ENCODE data around the gene CYFIP2.

Gene CYFIP2

DNA sequence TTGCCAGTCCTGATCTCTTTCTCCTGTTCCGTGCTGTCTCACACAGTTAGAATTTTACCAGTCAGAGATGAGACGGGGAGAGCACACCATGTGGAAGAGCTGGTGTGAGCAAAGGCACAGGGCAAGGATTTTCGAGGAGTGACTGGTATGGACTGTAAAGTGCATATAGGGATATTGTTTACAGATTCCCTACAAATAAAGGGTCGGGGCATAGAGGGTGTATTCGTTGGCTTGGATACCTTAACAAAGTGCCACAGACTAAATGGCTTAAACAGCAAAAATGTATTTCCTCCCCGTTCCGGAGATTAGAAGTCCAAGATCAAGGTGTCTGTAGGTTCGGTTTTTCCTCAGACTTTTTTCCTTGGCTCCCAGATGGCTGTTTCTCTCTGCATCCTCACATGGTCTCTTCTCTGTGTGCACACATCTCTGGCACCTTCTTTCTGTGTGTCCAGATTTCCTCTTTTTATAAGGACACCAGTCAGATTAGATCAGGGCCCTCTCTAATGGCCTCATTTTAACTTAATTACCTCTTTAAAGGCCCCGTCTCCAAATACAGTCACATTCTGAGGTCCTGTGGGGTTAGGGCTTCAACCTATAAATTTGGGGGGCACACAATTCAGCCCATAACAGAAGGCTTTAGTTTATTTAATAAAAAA is 23.4 kb downstream of the CYFIP2 start:
- peaks cover 94% of the 10 kb centered on the region for H3K36me3 Mint-ChIP-seq (ENCODE audit: low read depth)
- H3K27me3 Mint-ChIP-seq = no peaks in the 10 kb centered on the region
- DNase-seq = no peak
- peak overlapping the region; percentile 77 for H3K27ac Mint-ChIP-seq
- H3K4me3 Mint-ChIP-seq = no peak overlapping the region
- H3K9me3 Mint-ChIP-seq = no peaks in the 10 kb centered on the region
- H3K4me1 Mint-ChIP-seq (ENCODE audit: low read depth) = peaks cover 86% of the 10 kb centered on the region

DNA sequence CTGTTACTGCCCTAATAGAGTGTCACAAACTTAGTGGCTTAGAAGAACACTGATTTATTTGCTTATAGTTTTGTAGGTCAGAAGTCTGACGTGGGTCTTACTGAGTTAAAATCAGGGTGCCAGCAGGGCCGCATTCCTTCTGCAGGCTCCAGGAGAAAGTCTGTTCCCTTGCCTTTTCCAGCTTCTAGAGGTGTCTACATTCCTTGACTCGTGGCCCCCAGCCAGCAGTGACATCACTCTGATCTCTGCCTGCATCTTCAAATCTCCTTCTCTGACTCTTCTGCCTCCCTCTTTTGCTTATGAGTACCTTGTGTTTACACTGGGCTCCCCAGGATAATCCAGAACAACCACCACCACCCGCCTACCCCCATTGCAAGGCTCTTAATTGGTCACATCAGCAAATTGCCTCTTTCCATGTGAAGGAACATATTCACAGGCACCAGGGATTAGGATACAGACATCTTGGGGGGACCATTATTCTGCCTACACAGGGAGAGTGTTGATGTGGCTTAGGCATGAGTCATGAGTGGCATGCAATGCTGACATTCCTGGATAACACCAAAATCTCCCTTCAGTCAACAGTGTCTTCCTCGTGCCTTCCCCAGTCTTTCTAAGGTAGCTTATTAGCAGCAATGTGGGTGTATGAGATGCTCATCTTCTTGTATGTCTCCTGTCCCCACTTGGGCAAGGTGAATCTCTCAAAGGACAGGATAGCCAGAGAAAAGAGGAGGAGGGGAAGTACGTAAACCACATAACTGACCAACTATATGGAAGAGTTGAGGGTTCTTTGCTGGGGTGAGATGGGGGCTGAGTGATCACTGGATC is 24.4 kb downstream of the CYFIP2 start:
- Mint-ChIP-seq H3K9me3 (no peaks in the 10 kb centered on the region), H3K36me3 (ENCODE audit: low read depth) (peaks cover 93% of the 10 kb centered on the region), H3K4me3 (no peak overlapping the region), H3K27me3 (no peaks in the 10 kb centered on the region), H3K27ac (peak overlapping the region; percentile 88), H3K4me1 (ENCODE audit: low read depth) (peaks cover 84% of the 10 kb centered on the region)
- DNase-seq = no peak

DNA sequence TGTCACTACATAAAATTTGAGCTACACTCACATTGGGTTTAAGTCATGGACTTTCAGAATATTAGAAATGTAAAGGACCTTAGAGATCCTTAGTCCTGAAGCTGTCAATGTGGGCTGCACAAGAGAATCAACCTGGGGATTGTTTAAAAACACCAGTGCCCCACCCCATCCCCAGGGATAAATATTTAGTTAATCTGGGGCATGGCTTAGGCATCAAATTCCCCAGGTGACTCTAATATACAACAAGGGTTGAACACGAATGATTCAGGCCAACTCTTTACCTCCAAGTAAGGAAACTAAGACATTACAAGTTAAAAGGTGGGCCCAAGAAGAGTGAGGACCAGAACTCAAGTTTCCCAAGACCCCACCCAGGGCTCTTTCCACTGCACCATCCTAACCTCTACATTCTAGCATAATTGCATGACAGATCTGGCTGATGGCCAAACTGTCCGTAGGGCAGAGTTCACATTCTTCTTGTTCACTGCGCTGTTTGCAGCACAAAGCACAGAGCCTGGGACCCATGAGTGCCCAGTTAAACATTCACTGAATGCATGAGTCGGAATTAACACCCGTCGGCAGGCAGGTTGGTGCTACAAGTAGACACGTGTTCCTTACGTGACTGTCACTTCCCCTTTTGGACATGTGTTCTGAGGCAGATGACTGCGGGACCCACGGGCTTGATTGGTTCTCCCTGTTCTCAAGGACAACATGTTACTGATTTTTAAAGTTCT is 25.2 kb downstream of the CYFIP2 start:
- Mint-ChIP-seq H3K4me3 (no peak overlapping the region), H3K27ac (peak overlapping the region; percentile 88), H3K27me3 (no peaks in the 10 kb centered on the region), H3K9me3 (no peaks in the 10 kb centered on the region), H3K36me3 (ENCODE audit: low read depth) (peaks cover 95% of the 10 kb centered on the region), H3K4me1 (ENCODE audit: low read depth) (peaks cover 85% of the 10 kb centered on the region)
- no peak for DNase-seq

DNA sequence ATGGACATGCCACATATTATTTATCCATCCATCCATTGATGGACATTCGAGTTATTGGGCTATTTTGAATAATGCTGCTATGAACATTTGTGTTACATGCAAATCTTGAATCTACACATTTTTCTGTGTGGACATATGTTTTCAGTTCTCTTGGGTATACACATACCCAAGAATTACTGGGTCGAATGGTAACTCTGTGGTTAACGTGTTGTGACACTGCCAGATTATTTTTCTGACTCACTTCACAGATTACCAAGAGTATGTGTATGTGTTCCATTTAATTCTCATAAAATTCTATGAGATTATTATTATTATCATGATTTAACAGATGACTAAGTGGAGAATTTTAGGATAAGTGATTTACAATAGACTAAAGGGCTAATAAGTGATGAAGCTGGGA is 26.7 kb downstream of the CYFIP2 start:
- peak overlapping the region; percentile 89 for H3K27ac Mint-ChIP-seq

GRCh38 chr5:157294407-157295091 is 28.6 kb downstream of the CYFIP2 start:
- Mint-ChIP-seq H3K4me1 (ENCODE audit: low read depth) (peaks cover 60% of the 10 kb centered on the region), H3K36me3 (ENCODE audit: low read depth) (peaks cover 97% of the 10 kb centered on the region), H3K9me3 (no peaks in the 10 kb centered on the region), H3K4me3 (no peak overlapping the region), H3K27me3 (no peaks in the 10 kb centered on the region), H3K27ac (peak overlapping the region; percentile 89)
- no peak for DNase-seq

More for the DNA sequence above, 26.7 kb downstream of the CYFIP2 start:
- Mint-ChIP-seq H3K4me1 (ENCODE audit: low read depth) (peaks cover 79% of the 10 kb centered on the region), H3K27me3 (no peaks in the 10 kb centered on the region), H3K36me3 (ENCODE audit: low read depth) (peaks cover 97% of the 10 kb centered on the region), H3K4me3 (no peak overlapping the region), H3K9me3 (no peaks in the 10 kb centered on the region)
- DNase-seq = no peak

DNA sequence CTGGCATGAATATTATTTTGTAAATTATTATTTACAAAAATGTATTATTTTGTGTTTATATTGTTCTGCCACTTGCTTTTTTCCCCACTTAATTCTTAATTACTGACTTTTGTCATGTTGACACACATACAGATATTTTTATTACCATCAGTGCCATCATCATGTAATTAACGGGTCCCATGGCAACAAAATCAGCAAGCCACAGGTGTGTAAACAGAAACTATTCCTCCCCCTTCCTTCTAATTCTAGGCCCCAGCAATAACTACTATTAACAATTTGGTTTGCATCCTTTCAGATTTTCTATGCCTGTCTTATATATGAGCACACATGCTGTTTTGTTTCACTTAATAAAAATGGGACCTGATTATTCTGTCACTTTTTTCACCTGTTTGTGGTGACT is 29.3 kb downstream of the CYFIP2 start:
- H3K36me3 Mint-ChIP-seq (ENCODE audit: low read depth) = peaks cover 97% of the 10 kb centered on the region
- DNase-seq = no peak
- no peaks in the 10 kb centered on the region for H3K27me3 Mint-ChIP-seq
- H3K27ac Mint-ChIP-seq = peak overlapping the region; percentile 87
- H3K4me3 Mint-ChIP-seq = no peak overlapping the region
- H3K9me3 Mint-ChIP-seq = no peaks in the 10 kb centered on the region
- peaks cover 54% of the 10 kb centered on the region for H3K4me1 Mint-ChIP-seq (ENCODE audit: low read depth)

DNA sequence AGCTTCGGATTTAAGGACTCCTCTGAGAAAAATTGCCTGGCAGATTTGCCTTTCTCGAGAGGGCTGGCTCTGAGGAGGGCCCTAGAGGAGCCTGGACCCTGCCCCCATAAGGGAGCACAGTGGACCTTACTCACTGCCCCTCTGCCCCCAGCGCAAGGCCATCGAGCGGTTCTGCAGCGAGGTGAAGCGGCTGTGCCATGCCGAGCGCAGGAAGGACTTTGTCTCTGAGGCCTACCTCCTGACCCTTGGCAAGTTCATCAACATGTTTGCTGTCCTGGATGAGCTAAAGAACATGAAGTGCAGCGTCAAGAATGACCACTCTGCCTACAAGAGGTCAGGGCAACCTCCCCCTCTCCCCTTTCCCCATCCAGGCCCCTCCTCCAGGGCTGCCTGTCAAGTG is 34.6 kb downstream of the CYFIP2 start:
- Mint-ChIP-seq H3K4me3 (no peak overlapping the region), H3K27ac (peak overlapping the region; percentile 83), H3K36me3 (ENCODE audit: low read depth) (peaks cover 100% of the 10 kb centered on the region), H3K27me3 (no peaks in the 10 kb centered on the region), H3K4me1 (ENCODE audit: low read depth) (peaks cover 44% of the 10 kb centered on the region), H3K9me3 (no peaks in the 10 kb centered on the region)
- DNase-seq = no peak

DNA sequence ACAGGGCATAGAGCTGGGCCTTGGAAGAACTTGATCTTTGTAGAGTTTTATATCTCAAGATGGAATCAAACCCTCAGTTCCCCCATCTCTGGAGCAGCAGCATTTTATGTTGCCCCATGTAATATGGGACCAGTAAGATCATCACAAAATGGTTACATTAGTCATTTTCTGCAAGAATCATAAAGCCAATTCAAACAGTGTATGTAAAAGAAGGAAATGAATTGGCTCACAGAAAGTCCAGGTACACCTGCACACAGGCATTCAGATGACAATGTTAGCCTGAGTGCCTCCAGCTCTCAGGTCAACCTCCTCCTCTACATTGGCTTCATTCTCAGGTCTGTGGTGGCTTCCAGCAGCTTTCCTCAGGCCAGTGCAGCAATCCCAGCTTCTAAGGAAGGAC is 35.1 kb downstream of the CYFIP2 start:
- no peak overlapping the region for H3K4me3 Mint-ChIP-seq

DNA sequence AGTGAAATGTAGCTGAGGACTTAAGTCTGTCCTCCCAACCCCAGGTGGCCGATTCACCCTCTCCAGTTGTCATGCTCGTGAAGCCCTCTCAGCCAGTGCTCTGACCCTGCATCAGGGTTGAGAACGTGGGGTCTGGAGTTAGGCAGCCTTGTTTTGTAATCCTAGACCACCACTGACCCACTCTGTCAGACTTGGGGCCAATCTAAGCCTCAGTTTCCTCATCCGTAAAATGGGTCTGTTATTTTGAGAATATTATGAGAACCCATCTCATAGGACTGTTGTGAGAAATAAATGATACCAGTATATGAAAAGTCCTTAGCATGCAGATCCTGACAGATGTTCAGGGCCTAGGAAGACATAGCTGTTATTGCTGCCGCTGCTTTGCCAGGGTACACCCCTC is 37.1 kb downstream of the CYFIP2 start:
- H3K4me1 Mint-ChIP-seq (ENCODE audit: low read depth) = peaks cover 64% of the 10 kb centered on the region
- no peak overlapping the region for H3K4me3 Mint-ChIP-seq
- no peaks in the 10 kb centered on the region for H3K27me3 Mint-ChIP-seq
- peak overlapping the region; percentile 84 for H3K27ac Mint-ChIP-seq
- DNase-seq = no peak
- no peaks in the 10 kb centered on the region for H3K9me3 Mint-ChIP-seq
- H3K36me3 Mint-ChIP-seq (ENCODE audit: low read depth) = peaks cover 99% of the 10 kb centered on the region

More for the DNA sequence above, 35.1 kb downstream of the CYFIP2 start:
- Mint-ChIP-seq H3K9me3 (no peaks in the 10 kb centered on the region), H3K27ac (peak overlapping the region; percentile 83), H3K27me3 (no peaks in the 10 kb centered on the region), H3K36me3 (ENCODE audit: low read depth) (peaks cover 100% of the 10 kb centered on the region), H3K4me1 (ENCODE audit: low read depth) (peaks cover 46% of the 10 kb centered on the region)
- no peak for DNase-seq

- no peaks in the 10 kb centered on the region for H3K9me3 Mint-ChIP-seq
- DNase-seq = no peak
- no peak overlapping the region for H3K4me3 Mint-ChIP-seq
- peaks cover 99% of the 10 kb centered on the region for H3K36me3 Mint-ChIP-seq (ENCODE audit: low read depth)
- no peaks in the 10 kb centered on the region for H3K27me3 Mint-ChIP-seq
- peaks cover 72% of the 10 kb centered on the region for H3K4me1 Mint-ChIP-seq (ENCODE audit: low read depth)
- H3K27ac Mint-ChIP-seq = peak overlapping the region; percentile 84
These were observed 37.9 kb downstream of the CYFIP2 start for GRCh38 chr5:157303667-157304327.

GRCh38 chr5:157306081-157306480 is 40.2 kb downstream of the CYFIP2 start:
- Mint-ChIP-seq H3K9me3 (no peaks in the 10 kb centered on the region), H3K4me3 (no peak overlapping the region), H3K4me1 (ENCODE audit: low read depth) (peaks cover 73% of the 10 kb centered on the region), H3K27ac (peak overlapping the region; percentile 84), H3K27me3 (no peaks in the 10 kb centered on the region), H3K36me3 (ENCODE audit: low read depth) (peaks cover 99% of the 10 kb centered on the region)
- no peak for DNase-seq

GRCh38 chr5:157306692-157307471 is 41.0 kb downstream of the CYFIP2 start:
- no peak for DNase-seq
- peak overlapping the region; percentile 28 for H3K4me3 Mint-ChIP-seq
- H3K36me3 Mint-ChIP-seq (ENCODE audit: low read depth) = peaks cover 99% of the 10 kb centered on the region
- H3K27me3 Mint-ChIP-seq = no peaks in the 10 kb centered on the region
- H3K9me3 Mint-ChIP-seq = no peaks in the 10 kb centered on the region
- H3K27ac Mint-ChIP-seq = peak overlapping the region; percentile 84
- H3K4me1 Mint-ChIP-seq (ENCODE audit: low read depth) = peaks cover 77% of the 10 kb centered on the region

- peak overlapping the region; percentile 84 for H3K27ac Mint-ChIP-seq
- peaks cover 72% of the 10 kb centered on the region for H3K4me1 Mint-ChIP-seq (ENCODE audit: low read depth)
- no peaks in the 10 kb centered on the region for H3K9me3 Mint-ChIP-seq
- no peak overlapping the region for H3K4me3 Mint-ChIP-seq
- no peaks in the 10 kb centered on the region for H3K27me3 Mint-ChIP-seq
- no peak for DNase-seq
- peaks cover 97% of the 10 kb centered on the region for H3K36me3 Mint-ChIP-seq (ENCODE audit: low read depth)
These were observed 43.0 kb downstream of the CYFIP2 start for GRCh38 chr5:157308836-157309465.

All from activated T-cell treated with anti-CD3 and anti-CD28 coated beads, Interleukin-2, amount 50 U/mL, for 24 hours (primary cell).